ENCODE results near the gene ELFN1.

DNA sequence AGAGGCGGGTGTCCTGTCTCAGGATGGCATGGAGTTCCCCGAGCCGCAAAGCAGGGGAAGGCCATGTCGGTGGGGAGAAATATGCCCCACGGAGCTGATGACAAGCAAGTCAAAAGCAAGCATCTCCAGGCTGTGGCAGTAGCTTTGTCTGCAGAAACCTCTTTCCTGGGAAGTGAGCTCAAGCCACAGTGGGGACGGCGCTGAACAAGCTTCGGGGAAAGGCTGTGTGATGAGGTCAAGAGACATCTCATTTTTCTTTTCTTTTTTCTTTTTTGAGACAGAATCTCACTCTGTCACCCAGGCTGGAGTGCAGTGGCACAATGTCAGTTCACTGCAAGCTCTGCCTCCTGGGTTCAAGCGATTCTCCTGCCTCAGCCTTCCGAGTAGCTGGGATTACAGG, 62.6 kb downstream of the ELFN1 start:
- TF ChIP-seq POLR2A (IDR thresholded peaks at IDR 0.05) (no peak), CTCF (IDR thresholded peaks at IDR 0.05) (no peak)

Measured in uterus (tissue), 2 donors.